Prostate gland (tissue), 2 donors: ENCODE data around the gene TBC1D14.

Experiments used
- POLR2A ChIP-seq: fragments of 450-650 bp; IDR thresholded peaks from one replicate; pipeline ENCODE4 v1.6.1; 2016; ENCODE audit warnings: antibody characterized with exemption, mild to moderate bottlenecking
- TF ChIP-seq, protein P1 (sequence below), 4 experiments: fragments of 200-600 bp in 2 of 4; fragments of 450-650 bp in 2 of 4; sonication (generic) in 2 of 4; IDR thresholded peaks; 1 replicate in 3 of 4; 2 replicates in 1 of 4; pipeline ENCODE4 v1.5.1; 2016 to 2019; ENCODE audit warnings: antibody characterized with exemption in 4 of 4, mild to moderate bottlenecking in 2 of 4, moderate library complexity in 2 of 4

DNA sequence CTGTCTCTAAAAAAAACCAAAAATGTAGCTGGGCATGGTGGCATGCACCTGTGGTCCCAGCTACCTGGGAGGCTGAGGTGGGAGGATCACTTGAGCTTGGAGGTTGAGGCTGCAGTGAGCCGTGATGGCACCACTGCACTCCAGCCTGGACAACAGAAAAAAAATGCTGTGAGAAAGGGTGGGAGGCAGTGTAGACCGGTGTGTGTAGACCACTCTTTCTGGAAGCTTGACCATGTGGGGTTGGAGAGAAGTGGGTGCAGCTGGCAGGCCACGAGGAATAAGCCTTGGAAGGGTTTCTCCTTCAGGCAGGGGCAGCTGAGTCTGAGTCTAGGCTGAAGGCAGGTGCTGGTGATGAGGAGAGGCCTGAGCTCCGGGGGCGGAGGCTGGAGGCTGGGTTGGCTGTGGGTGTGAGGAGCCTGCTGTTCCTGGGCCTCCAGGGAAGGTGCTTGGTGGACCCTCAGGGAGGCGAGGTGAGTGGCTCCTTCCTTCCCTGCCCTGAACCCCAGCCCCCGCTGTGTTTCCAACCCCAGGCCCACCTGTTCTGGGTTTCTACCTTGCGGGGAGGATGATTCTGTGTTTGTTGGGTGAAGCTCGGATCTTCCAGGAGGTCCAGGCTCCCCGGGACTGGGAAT lies 9.3 kb upstream of the TBC1D14 start:
- TF ChIP-seq, protein P1, sequence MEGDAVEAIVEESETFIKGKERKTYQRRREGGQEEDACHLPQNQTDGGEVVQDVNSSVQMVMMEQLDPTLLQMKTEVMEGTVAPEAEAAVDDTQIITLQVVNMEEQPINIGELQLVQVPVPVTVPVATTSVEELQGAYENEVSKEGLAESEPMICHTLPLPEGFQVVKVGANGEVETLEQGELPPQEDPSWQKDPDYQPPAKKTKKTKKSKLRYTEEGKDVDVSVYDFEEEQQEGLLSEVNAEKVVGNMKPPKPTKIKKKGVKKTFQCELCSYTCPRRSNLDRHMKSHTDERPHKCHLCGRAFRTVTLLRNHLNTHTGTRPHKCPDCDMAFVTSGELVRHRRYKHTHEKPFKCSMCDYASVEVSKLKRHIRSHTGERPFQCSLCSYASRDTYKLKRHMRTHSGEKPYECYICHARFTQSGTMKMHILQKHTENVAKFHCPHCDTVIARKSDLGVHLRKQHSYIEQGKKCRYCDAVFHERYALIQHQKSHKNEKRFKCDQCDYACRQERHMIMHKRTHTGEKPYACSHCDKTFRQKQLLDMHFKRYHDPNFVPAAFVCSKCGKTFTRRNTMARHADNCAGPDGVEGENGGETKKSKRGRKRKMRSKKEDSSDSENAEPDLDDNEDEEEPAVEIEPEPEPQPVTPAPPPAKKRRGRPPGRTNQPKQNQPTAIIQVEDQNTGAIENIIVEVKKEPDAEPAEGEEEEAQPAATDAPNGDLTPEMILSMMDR (IDR thresholded peaks at IDR 0.05), result no peak
- TF ChIP-seq POLR2A, result no peak
